NCI-H146 treated with DMSO at 0.1 percent for 48 hours (cell line): ENCODE data around the gene TVP23C.
"Not testable (repeated sequence)": the region's sequence is repeated elsewhere in the genome, so short reads cannot be mapped to it uniquely, and the experiment has no call there.

ENCODE experiments used
- DNase-seq: peaks from one replicate; lab custom pipeline; 2025; ENCODE audit not compliant: unreplicated experiment; lab: John Stamatoyannopoulos, UW

The TVP23C gene

DNA sequence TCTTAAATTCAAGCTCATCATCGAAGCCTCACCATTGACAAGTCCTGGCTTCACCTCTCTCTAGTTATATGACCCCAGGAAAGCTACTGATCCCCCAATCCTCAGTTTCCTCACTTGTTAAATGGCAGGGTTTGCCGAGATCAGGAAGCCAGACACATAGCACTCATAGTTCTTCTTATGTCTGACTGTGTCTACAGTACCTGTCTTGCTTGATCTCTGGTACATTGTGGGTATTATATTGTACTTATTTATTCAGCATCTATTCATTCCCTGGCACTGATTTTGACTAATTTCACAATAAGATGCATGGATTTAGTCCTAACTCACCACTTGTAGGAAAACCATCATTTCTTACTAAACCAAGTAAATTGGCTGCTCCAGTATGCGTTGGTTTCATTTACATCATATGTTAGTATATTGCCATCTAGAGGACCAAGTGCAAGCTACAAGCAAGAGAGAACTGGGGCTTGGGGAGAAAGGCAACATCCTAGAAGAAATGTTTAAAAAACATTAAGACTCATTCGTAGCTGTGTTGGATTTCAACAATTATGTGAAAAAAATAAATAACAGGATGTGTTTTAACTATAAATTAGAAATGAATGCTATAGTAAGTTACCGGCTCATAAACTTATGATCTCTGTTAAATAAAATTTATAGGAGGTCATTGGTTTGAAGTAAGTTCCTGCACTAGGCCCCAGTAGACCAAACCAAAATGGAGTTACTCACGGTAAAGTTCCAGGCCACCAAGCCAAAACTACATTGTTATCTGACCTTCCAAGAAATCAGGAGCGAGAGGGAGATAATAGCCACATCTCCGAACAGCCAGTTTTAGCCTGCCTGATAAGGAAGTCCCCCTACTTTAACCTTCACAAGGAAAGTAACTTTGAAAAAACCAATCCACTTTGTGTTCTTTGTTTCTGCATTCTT, 36.7 kb downstream of the TVP23C start:
- DNase-seq: not testable (repeated sequence)

DNA sequence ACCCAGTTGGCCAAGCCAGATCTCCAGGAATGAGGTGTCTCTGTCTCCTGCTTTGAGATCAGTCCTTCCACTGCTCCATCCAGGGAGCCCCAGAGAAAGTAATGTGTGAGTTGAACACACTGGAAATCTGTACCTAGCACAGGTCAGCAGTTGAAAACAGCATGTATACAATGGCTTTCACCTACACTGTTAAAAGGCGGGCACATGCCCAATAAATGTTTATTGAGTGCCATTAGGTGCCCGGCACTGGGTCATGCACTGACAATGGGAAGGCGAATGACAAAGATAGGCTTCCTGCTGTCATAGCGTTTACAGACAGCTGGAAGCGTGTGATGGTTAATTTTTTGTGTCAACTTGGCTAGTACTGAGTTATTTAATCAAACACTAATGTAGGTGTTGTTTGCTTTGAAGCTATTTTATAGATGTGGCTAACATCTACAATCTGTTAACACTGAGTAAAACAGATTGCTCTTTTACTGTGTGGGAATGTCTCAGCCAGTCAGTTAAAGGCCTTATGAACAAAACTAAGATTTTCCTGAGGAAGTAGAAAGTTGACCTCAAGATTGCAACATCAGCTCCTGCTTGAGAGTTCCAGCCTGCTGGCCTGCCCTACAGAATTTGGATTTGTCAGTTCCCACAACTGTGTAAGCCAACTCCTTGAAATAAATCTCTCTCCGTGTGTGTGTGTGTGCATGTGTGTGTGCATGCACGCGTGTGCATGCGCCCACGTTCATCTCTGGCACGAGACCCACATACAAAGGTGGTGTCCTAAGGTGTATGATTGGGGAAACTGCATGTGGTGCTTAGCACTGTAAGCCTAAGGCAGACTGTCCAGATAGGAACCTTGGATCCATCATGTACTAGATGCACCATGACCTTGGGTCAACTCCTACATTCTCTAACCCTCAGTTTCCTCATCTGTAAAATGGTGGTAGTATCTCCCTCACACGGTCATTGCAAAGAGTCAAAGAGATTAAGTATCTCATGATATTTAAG, 38.0 kb downstream of the TVP23C start:
- DNase-seq: not testable (repeated sequence)

DNA sequence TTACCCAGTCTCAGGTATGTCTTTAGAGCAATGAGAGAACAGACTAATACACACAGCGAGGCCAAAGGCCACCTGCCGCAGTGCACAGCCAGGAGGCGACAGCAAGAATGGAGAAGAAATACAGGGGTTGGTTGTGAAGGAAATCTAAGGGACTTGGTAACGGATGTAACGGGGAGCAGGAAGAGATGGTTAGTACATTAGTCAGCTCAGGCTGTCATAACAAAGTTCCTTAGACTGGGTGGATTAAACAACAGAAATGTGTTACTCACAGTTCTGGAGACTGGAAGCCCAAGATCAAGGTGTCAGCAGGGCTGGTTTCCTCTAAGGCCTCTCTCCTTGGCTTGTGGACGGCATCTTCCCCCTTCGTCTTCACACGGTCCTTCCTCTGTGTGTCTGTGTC, 47.1 kb downstream of the TVP23C start:
- DNase-seq: no peak

DNA sequence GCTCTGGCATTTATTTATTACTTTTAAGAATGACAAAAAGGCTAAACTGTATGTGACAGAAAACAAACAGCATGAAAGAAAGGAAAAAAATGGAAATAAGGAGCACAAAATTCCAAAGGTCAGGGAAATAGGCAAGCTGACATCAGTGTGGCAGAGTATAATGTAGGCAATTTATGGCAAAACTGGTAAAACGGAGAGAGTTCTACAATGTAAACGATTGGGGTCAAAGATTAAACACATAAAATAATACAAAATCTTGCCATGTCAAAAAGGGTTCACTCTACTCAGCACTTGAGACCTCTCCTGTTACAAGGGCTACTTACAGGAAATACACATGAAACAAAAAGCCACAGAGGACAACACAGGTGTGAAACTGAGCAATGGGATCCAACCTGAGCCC, 48.8 kb downstream of the TVP23C start:
- no peak for DNase-seq

DNA sequence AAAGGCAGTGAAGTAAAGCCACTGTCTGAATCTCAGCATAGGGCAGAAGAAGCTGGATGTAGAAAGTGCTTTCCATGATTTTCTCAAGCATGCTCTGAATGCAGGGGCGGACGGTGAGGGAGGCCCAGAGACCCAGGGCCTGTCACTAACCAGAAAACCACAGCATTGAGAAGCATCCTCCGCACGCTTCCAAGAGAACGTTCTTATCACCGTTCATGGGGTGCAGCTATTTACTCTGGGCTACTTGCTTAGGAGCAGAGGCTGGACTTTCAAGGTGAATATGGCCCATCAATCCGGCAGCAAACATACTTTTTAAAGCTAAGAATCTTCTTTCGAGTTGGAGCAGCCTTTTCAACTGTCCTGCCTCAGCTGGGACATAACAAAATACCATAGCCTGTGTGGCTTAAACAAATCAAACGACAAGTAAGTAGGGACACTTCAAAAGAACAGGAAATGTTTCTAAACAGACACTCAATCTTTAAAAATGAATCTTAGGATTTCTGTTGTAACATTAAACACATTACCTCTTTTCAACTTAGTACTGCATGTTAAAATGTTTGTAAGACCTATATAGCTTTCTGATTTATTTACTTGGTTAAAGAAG, 49.3 kb downstream of the TVP23C start:
- no peak for DNase-seq

DNA sequence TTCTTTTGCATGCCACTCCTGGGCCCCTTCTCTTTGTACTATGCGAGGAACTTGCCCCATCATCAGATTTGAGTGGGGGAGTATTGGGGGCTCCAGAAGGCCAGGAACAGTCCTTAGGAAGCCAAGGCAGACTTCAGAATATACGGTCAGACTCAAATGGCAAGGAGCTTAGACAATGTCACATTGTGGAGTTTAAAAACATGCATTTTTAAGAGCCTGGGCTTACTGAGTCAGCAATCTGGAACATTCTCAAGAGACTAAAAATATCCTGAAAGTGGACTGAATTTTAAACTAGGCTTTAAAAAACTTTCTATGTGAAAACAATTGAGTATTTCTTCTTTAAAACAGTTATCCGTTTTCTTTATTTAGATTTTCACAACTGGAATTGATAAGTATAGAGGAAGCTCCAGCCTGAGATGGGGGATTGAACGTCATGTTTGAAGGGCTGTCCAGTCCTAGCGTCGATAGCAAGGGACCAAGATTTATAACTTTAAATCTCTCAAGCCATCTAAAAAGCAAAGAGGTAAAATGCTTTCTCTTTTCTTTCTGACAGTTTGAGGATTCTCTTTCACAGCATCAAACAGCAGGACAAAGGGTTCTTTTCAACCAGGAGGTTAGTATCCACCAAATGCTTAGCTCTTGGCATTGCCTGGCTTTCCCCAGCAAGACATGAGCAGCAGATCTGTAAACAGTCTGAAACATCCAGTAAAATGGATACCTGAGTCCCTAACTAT, 50.1 kb downstream of the TVP23C start:
- DNase-seq: no peak

DNA sequence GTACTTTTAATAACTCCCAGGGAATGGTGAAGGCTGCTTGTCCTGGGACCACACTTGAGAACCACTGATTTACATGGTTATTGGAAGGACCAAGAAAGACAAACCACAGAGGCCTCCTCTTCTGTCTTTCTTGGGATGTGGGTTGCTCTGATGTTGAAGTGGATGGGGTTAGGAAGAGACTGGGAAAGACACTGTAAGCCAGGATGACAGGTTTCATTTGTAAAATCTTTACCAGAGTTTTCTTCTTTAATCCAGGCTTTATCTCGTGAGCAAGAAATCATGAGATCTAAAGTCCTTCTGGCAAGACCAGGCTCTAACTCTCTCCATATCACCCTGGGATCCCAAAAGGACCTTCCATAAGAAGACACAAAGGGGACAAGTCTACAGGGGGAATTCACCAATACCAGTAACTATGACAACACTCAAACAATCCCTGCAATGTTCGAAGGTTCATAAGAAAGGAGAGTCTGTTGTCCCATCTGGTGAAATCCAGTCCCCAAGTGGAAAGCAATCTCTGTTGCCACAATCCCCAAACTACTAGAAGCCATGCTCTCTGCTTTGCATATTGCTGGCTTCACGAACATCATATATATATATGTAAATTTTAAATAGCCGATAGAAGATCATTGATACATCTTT, 51.1 kb downstream of the TVP23C start:
- no peak for DNase-seq

DNA sequence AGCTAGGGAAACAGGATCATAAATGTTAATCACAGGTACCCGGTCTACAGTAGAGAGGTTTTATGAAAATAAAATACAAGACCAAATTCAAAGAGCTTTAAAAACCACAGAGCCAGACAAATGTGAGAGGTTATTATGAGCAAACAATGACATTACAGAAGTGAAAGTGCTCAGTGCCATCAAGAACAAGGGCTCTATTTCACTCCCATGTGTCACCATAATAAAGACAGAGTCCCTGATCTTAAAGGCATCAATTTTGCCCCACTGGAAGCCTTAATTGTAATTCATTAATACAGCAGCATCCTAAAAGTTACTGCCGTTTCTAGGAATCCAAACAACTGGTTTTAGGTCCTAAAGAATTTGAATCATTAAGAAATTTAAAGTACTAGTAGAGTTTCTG, 52.1 kb downstream of the TVP23C start:
- no peak for DNase-seq

DNA sequence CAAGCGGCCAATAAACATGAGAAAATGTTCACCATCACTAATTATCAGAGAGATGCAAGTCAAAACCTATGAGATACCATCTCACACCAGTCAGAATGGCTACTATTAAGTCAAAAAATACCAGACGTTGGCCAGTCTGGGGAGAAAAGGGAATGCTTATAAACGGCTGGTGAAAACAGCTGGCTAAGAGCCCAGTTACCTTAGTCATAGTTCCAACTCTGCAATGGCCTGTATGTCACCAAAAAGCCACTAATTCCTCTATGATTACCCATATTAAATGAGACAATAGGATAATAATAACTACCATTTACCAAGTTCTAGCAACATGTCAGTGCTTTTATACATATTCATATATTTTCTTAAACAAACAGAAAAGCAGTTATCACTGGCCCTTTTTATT, 52.9 kb downstream of the TVP23C start:
- no peak for DNase-seq

DNA sequence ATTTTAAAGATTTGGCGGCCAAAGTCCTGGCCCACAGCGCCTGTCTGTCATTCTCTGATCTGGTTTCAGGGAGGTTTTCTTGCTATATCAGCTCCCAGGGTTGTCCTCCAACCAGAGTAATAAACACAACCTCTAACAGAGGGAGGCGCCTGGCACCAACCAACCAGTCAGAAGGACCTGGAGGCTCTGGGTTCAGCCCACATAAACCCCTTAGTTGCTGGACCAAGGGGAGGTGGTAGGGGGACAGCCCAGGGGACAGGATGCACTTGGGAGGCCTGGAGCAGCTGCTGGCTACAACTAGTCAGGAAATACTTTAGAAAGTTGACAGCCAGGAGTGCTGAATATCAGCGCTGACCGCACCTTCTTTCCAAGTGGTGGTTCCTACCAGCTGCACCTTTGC, 54.2 kb downstream of the TVP23C start:
- DNase-seq: no peak

DNA sequence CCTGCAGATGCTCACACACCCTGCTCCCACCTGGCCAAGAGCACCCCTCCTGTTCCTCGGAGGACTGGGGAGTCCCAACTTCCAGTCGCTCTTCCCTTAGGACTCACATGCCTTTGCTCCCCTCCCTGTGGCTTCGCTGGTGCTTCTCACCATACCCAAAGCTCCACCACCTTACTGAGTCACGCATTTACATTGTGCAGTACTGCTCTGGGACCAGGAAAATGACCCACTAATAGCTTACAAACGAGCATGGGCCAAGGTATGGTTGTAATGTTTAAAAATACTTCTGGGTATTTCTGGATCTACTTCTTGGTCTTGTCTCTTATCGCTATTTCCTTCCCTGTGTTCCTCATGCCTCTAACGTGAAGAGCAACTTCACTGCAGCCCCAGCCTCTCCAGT, 54.8 kb downstream of the TVP23C start:
- DNase-seq: no peak

DNA sequence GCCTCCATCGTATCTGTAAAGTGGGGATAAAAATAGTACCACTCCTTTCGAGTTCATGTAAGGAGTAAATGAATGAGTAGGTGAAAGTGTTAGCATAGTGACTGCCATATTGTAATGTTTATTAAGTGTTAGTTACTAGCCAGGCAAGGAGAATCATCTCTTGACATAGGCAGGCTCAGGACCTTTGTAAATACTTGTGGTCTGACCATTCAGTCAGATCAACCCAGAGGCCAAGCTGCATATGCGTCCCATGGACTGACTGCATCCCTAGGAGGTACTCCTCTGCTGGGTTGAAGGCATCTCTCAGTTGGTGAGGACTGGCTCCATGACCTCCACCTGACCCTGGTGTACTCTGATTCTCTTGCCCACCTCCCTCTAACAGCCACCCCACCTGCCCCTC, 55.4 kb downstream of the TVP23C start:
- no peak for DNase-seq

DNA sequence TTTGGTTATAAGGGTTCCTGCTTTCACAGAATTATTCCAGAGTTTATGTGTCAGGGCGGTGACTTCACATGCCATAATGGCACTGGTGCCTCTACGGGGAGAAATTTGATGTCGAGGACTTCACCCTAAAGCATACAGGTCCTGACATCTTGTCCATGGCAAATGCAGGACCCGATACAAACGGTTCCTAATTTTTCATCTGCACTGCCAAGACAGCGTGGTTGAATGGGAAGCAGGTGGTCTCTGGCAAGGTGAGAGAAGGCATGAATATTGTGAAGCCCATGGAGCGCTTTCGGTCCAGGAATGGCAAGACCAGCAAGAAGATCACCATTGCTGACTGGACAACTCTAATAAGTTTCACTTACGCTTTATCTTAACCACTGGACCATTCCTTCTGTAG, 56.3 kb downstream of the TVP23C start:
- no peak for DNase-seq

DNA sequence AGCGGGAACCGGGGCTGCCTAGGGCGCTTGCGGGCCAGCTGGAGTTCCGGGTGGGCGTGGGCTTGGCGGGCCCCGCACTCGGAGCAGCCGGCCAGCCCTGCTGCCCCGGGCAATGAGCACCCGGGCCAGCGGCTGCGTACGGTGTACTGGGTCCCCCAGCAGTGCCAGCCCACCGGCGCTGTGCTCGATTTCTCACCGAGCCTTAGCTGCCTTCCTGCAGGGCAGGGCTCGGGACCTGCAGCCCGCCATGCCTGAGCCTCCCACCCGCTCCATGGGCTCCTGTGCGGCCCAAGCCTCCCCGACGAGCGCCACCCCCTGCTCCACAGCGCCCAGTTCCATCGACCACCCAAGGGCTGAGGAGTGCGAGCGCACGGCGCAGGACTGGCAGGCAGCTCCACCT, 57.6 kb downstream of the TVP23C start:
- DNase-seq: not testable (repeated sequence)

DNA sequence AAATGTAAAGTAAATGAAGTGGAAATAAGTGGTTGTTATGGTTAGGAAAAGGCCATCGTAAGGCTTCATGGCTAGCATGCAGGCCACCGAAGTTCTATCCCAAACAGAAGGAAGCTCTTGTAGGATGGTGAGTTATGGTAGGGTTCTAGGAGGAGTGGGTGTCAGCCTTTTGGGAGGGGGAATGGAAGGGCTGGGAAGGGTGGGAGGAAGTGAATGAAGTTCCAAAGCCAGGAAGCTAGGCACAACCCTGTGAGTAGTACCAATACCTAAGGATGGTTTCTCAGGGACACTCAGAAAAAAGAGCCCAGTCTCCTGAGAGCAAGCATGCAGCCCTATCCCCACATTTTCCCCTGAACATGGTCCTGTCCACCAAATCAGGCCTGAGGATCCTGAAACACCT, 59.6 kb downstream of the TVP23C start:
- DNase-seq: no peak

DNA sequence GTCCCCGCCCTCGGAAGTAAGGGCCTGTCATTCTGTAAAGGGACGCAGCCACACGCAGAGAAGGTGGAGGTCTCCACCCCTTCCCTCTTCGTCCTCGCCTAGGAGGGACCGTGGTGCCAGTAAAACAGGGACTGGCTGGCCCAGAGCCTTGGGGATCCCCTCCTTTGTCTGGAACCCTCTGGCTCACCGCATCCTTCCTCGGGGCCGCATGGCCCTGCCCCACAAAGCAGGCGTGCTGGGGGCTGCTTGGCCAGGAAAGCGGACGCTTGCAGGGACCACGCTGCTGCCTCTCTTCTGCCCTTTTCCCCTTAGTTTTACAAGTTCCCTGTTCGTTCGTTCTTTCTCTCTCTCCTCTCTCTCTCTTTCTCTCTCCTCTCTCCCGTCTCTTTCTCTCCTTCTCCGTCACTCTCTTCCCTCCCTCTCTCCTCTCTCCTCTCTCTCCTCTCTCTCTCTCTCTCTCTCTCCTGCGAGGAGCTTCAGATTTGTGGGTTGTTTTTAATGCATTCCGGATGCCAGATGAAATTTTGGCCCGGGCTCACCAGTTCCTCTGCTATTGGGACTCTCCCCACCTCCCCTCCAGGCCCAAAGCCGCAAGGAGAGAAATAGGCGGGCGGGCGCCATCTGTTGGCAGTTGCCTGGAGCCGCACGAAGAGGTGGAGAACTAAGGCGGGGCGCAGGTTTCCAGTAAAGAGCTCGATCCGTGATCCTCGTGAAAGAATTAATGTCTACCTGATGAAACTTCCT, 60.7 kb downstream of the TVP23C start:
- DNase-seq: no peak

DNA sequence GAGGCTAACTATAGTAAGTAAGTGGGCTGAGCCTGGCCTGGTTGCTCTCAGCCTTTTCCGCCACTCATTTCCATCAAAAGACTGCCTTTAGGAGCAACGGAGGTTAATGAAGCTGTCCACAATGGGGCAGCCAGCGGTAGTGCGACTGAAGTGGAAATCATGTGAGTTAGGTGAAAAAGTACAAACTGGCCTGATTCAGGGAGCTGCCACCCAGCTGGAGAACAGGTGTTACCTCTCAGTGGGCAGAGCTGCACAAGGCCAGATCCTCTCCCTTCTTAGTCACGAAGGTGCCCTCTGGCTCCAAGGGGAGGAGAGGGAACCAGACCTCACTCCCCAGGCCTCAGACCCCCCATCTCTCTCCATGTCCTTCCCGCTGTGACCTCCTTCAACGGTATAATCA, 61.5 kb downstream of the TVP23C start:
- DNase-seq: no peak

DNA sequence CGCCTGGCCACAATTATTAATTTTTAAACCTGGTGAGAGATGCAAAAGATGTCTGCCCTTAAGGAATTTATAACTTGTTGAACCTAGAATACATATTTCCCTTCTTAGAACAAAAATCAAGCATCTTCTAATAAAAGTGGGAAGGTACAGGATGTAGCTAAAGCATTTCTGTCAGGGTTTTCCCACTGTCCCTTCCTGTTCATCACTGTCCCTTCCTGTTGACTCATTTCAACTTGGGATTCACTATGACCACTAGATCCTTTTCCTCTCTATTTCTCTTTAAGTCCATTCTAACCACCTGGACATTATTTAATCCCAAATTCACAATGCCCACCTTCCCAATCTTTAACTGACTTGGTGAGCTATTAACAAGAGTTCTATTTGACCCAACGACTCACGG, 62.0 kb downstream of the TVP23C start:
- DNase-seq: no peak

DNA sequence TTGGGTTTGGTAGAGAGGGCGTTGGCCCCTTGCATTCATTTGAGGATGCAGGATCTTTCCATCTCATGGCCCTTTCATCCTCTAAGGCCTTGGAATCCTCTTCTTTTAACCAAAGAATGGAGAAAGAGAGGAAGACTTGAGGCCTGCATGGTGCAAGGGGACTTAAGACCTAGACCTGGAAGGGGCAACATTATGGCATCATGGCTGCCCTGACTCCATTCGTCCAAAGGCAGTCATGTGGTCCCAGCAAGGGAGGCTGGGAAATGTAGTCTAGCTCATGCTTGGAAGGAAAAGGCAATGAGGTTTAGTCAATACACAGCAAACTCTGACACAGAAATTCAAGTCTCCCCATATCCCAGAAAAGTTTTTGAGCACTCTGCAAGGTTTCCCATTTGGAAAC, 65.2 kb downstream of the TVP23C start:
- DNase-seq: no peak
